Neural progenitor cell (in vitro differentiated cells): ENCODE data around the gene VPS16. TPM values are rescaled to one million over a fixed set of nuclear protein-coding genes. Genes with fewer than 3 reads are reported as not detected.

ENCODE experiments used
- DNase-seq: peaks from one replicate; pipeline ENCODE4 v3.0.0-alpha.2; 2016; ENCODE audit warnings: low spot score
- H2AFZ ChIP-seq: fragments of 200-600 bp; sonication (generic); replicated peaks from 2 replicates; pipeline ENCODE4 v1.6.1; 2016; ENCODE audit warnings: antibody characterized with exemption
- H3F3A ChIP-seq: fragments of 200-600 bp; sonication (generic); 2 replicates; pipeline ENCODE4 v1.6.1; 2016; ENCODE audit warnings: antibody characterized with exemption, low read depth
- H3K27ac ChIP-seq: fragments of 200-600 bp; sonication (generic); 2 replicates; pipeline ENCODE4 v1.5.1; 2016; ENCODE audit warnings: mild to moderate bottlenecking
- H3K27me3 ChIP-seq: fragments of 200-600 bp; sonication (generic); 2 replicates; pipeline ENCODE4 v1.6.1; 2016; ENCODE audit warnings: mild to moderate bottlenecking, moderate library complexity
- H3K36me3 ChIP-seq: fragments of 200-600 bp; sonication (generic); 2 replicates; pipeline ENCODE4 v1.5.1; 2016
- H3K4me1 ChIP-seq: fragments of 200-600 bp; sonication (generic); 2 replicates; pipeline ENCODE4 v1.6.1; 2016; ENCODE audit warnings: mixed run types
- H3K4me2 ChIP-seq: fragments of 200-600 bp; sonication (generic); 2 replicates; pipeline ENCODE4 v1.6.1; 2016
- H3K4me3 ChIP-seq: fragments of 200-600 bp; sonication (generic); 2 replicates; pipeline ENCODE4 v1.5.1; 2016
- H3K79me2 ChIP-seq: fragments of 200-600 bp; sonication (generic); 2 replicates; pipeline ENCODE4 v1.6.1; 2016; ENCODE audit warnings: low read depth
- H3K9ac ChIP-seq: fragments of 200-600 bp; sonication (generic); 2 replicates; pipeline ENCODE4 v1.6.1; 2016
- H3K9me3 ChIP-seq: fragments of 200-600 bp; sonication (generic); 2 replicates; pipeline ENCODE4 v1.5.1; 2016; ENCODE audit warnings: low read depth
- H4K20me1 ChIP-seq: fragments of 200-600 bp; sonication (generic); 2 replicates; pipeline ENCODE4 v1.6.1; 2016; ENCODE audit warnings: low read depth
- H3K27ac Mint-ChIP-seq: 3 replicates; pipeline ENCODE4 v1.8.0; 2021; ENCODE audit warnings: mixed read lengths
- H3K27me3 Mint-ChIP-seq: 2 replicates; pipeline ENCODE4 v1.8.0; 2022; ENCODE audit warnings: low read depth, mild to moderate bottlenecking, inconsistent platforms, moderate library complexity, mixed read lengths; ENCODE audit not compliant: insufficient read depth
- H3K36me3 Mint-ChIP-seq: 3 replicates; pipeline ENCODE4 v1.8.0; 2021; ENCODE audit warnings: mixed read lengths
- H3K4me1 Mint-ChIP-seq: 3 replicates; pipeline ENCODE4 v1.8.0; 2021; ENCODE audit warnings: mixed read lengths
- H3K4me3 Mint-ChIP-seq: 3 replicates; pipeline ENCODE4 v1.8.0; 2021; ENCODE audit warnings: mild to moderate bottlenecking, moderate library complexity, mixed read lengths
- H3K9me3 Mint-ChIP-seq: 3 replicates; pipeline ENCODE4 v1.8.0; 2020; ENCODE audit warnings: mixed read lengths
- EZH2 ChIP-seq: fragments of 200-600 bp; sonication (generic); IDR thresholded peaks from 2 replicates; pipeline ENCODE4 v1.6.1; 2017; ENCODE audit warnings: antibody characterized with exemption, mild to moderate bottlenecking, moderate library complexity
- EZH2phosphoT487 ChIP-seq: fragments of 200-600 bp; sonication (generic); IDR thresholded peaks from 2 replicates; pipeline ENCODE4 v1.6.1; 2017; ENCODE audit warnings: antibody characterized with exemption
- total RNA-seq: library from RNA; depleted of rRNA; stranded (reverse); fragments of >200 nt; gene quantifications from 2 replicates; pipeline ENCODE4 v1.2.3, GENCODE V29; 2015; ENCODE audit warnings: low replicate concordance
- TF ChIP-seq, protein P1 (sequence below): fragments of 200-600 bp; sonication (generic); IDR thresholded peaks from 2 replicates; pipeline ENCODE4 v1.5.1; 2017; ENCODE audit warnings: antibody characterized with exemption, mild to moderate bottlenecking

The VPS16 gene
- total RNA-seq, 1 donor from 2014 or later = 27.6 TPM

GRCh38 chr20:2878515-2878914, 38.0 kb downstream of the VPS16 start:
- Histone ChIP-seq H2AFZ (no peak overlapping the region), H4K20me1 (peaks cover 49% of the 10 kb centered on the region), H3K79me2 (peaks cover 96% of the 10 kb centered on the region), H3K27ac (no peak overlapping the region), H3K27me3 (no peaks in the 10 kb centered on the region), H3K4me1 (peaks cover 8% of the 10 kb centered on the region), H3K4me2 (no peak overlapping the region), H3K9ac (no peak overlapping the region), H3K4me3 (no peak overlapping the region), H3K9me3 (no peaks in the 10 kb centered on the region), H3K36me3 (no peaks in the 10 kb centered on the region), H3F3A (peaks cover 6% of the 10 kb centered on the region)
- no peak for DNase-seq
- TF ChIP-seq EZH2 = no peak
- TF ChIP-seq, protein P1, sequence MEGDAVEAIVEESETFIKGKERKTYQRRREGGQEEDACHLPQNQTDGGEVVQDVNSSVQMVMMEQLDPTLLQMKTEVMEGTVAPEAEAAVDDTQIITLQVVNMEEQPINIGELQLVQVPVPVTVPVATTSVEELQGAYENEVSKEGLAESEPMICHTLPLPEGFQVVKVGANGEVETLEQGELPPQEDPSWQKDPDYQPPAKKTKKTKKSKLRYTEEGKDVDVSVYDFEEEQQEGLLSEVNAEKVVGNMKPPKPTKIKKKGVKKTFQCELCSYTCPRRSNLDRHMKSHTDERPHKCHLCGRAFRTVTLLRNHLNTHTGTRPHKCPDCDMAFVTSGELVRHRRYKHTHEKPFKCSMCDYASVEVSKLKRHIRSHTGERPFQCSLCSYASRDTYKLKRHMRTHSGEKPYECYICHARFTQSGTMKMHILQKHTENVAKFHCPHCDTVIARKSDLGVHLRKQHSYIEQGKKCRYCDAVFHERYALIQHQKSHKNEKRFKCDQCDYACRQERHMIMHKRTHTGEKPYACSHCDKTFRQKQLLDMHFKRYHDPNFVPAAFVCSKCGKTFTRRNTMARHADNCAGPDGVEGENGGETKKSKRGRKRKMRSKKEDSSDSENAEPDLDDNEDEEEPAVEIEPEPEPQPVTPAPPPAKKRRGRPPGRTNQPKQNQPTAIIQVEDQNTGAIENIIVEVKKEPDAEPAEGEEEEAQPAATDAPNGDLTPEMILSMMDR = no peak
- no peak for TF ChIP-seq EZH2phosphoT487
- peaks cover 28% of the 10 kb centered on the region for H3K4me1 Mint-ChIP-seq
- no peaks in the 10 kb centered on the region for H3K9me3 Mint-ChIP-seq
- H3K36me3 Mint-ChIP-seq = peaks cover 10% of the 10 kb centered on the region
- H3K27me3 Mint-ChIP-seq = peaks cover 2% of the 10 kb centered on the region
- no peak overlapping the region for H3K4me3 Mint-ChIP-seq
- no peak overlapping the region for H3K27ac Mint-ChIP-seq

DNA sequence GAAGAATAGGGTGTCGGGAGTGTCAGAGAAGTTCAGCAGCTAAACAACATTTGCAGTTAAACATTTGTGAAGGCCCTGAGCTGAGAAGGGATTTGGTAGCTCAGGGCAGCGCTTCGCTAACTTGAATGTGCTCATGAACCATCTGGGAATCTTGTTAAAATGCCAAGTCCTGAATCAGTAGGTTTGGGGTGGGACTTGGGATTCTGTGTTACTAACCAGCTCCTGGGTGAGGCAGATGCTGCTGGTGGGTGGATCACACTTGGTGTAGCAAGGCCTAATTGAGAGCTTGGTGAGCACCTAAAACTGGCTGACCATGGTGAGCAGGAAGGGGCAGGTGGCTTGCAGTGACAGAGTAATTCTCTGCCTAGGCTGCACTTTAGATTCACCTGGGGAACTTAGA, 38.6 kb downstream of the VPS16 start:
- H3K4me1 ChIP-seq = peaks cover 8% of the 10 kb centered on the region
- Mint-ChIP-seq H3K4me1 (peaks cover 28% of the 10 kb centered on the region), H3K4me3 (no peak overlapping the region), H3K27ac (no peak overlapping the region), H3K9me3 (no peaks in the 10 kb centered on the region), H3K36me3 (peaks cover 15% of the 10 kb centered on the region), H3K27me3 (peaks cover 2% of the 10 kb centered on the region)
- H3K79me2 ChIP-seq = peaks cover 97% of the 10 kb centered on the region
- H4K20me1 ChIP-seq = peaks cover 49% of the 10 kb centered on the region
- no peaks in the 10 kb centered on the region for H3K9me3 ChIP-seq
- H3K27ac ChIP-seq = no peak overlapping the region
- H2AFZ ChIP-seq = no peak overlapping the region
- no peak overlapping the region for H3K4me3 ChIP-seq
- no peak for DNase-seq
- H3K9ac ChIP-seq = no peak overlapping the region
- H3K27me3 ChIP-seq = no peaks in the 10 kb centered on the region
- H3K36me3 ChIP-seq = no peaks in the 10 kb centered on the region
- TF ChIP-seq EZH2phosphoT487 (no peak), EZH2 (no peak)
- TF ChIP-seq, protein P1 = no peak
- H3F3A ChIP-seq = peaks cover under 1% of the 10 kb centered on the region
- no peak overlapping the region for H3K4me2 ChIP-seq

DNA sequence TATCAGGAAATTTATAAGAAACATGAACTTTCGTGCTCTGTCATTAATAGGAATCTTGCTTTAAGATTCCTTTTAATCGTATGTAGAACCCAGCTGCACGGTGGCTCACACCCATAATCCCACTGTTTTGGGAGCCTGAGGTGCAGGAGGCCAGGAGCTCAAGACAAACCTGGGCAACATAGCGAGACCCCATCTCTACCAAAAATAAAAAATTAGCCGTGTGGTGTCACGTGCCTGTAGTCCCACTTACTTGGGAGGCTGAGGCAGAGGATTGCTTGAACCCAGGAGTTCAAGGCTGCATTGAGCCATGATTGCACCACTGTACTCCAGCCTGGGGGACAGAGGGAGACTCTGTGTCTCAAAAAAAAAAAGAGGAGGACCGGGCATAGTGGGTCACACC, 40.1 kb downstream of the VPS16 start:
- no peak for TF ChIP-seq EZH2
- TF ChIP-seq EZH2phosphoT487 = no peak
- TF ChIP-seq, protein P1 = no peak
- H3K4me3 Mint-ChIP-seq = no peak overlapping the region
- peaks cover 97% of the 10 kb centered on the region for H3K79me2 ChIP-seq

More for the DNA sequence above, 40.1 kb downstream of the VPS16 start:
- no peak overlapping the region for H3K4me3 ChIP-seq
- no peak for DNase-seq
- no peaks in the 10 kb centered on the region for H3K9me3 ChIP-seq
- H4K20me1 ChIP-seq = peaks cover 46% of the 10 kb centered on the region
- H3K36me3 ChIP-seq = no peaks in the 10 kb centered on the region
- H3K4me1 ChIP-seq = no peaks in the 10 kb centered on the region
- Mint-ChIP-seq H3K27ac (no peak overlapping the region), H3K9me3 (peaks cover 5% of the 10 kb centered on the region), H3K36me3 (peaks cover 21% of the 10 kb centered on the region), H3K27me3 (no peaks in the 10 kb centered on the region), H3K4me1 (peaks cover 15% of the 10 kb centered on the region)
- H3K27ac ChIP-seq = no peak overlapping the region
- no peak overlapping the region for H3K9ac ChIP-seq
- no peak overlapping the region for H3K4me2 ChIP-seq
- H2AFZ ChIP-seq = no peak overlapping the region
- no peaks in the 10 kb centered on the region for H3F3A ChIP-seq
- no peaks in the 10 kb centered on the region for H3K27me3 ChIP-seq
